Dermis blood vessel endothelial cell (primary cell): ENCODE results near the gene PSMA4. TPM values are rescaled to one million over a fixed set of nuclear protein-coding genes. Genes with fewer than 3 reads are reported as not detected.
"Not testable (repeated sequence)": the region's sequence is repeated elsewhere in the genome, so short reads cannot be mapped to it uniquely, and the experiment has no call there.

Experiments
- DNase-seq: peaks from one replicate; pipeline ENCODE4 v3.0.0; 2010
- total RNA-seq: library from RNA; depleted of rRNA; stranded (reverse); fragments of >200 nt; gene quantifications from 2 replicates; pipeline ENCODE4 v1.2.3, GENCODE V29; 2014

The PSMA4 gene
- 315 and 321 TPM in 2 replicates for total RNA-seq

DNA sequence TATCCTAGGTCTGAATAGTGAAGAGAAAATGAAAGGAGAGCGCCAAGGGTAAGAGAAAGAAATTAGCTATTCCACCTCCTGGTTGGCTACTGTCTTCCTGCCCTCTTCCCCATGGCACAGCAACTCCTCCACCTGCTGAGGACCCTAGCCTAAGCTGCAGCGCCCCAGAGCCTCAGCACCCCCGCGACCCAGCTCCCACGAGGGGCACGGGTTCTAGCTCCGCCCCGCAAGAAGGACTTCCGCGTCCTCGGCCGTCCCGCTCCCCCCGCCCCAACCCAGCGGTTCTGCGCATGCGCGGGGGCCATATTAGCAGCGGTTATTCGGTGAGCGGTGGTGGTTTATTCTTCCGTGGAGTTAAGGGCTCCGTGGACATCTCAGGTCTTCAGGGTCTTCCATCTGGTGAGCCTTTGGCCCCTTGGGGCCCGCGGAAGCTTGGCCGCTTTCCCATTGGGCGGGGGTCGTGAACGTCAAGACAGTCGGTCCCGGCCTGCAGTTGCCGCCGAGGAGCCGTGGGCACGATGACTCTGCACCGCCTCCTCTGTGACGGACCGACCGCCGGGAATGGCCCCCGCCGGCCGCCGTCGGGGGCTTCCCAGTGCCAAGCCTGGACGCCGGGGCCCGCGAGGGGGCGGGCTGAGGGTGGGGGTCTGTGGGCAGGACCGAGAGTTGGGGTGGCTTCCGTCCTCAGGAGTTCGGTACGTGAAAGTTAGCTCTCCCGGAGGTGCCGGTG, at the start of gene PSMA4:
Gene PSMA4, plus strand, starts transcription at position 304 of the 730 bp plus-strand sequence. CDS start 1,484 bp downstream, outside the sequence.
- peak; percentile 94 for DNase-seq

DNA sequence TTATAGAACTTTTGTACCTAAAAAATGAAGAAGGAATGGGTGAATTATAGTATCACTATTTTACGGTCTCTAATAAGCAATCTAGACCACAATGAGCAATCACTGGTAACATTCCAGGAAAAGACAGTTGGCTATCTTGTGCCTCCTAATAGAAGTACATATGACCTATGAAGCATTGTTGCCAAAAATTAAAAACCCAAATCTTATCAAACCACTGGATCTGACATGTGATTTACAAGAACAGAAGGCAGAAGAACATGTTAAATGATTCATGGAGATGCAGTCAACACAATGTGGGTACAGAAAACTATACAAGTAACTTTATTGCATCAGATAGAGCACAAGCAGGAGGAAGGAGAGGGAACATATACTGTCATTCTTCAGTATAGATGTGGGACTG, 47.4 kb upstream of the PSMA4 start:
- DNase-seq, result no peak

- no peak for DNase-seq
These were observed 38.4 kb upstream of the PSMA4 start for GRCh38 chr15:78501857-78502256.

DNA sequence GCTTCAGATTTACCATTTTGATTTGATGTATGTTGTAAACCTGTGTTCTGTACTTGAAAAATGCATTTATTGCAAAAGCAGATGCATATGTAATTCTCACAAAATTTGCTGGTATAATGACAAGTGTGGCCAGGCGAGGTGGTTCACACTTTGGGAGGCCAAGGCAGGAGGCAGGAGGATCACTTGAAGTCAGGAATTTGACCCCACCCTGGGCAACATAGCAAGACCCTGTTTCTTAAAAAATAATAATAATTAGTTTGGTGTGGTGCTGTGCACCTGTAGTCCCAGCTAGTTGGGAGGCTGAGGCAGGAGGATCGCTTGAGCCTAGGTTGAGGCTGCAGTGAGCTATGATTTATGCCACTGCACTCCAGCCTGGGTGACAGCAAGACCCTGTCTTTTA, 37.6 kb upstream of the PSMA4 start:
- no peak for DNase-seq

- DNase-seq, result peak; percentile 97
These were observed 33.0 kb upstream of the PSMA4 start, which contains the start of gene HYKK for GRCh38 chr15:78506971-78507830. Gene HYKK, plus strand, starts transcription at chr15:78507577. Its CDS starts 5,512 bp downstream, at chr15:78513089.

GRCh38 chr15:78507831-78508160, 32.4 kb upstream of the PSMA4 start:
- no peak for DNase-seq

- DNase-seq, result peak; percentile 15
These were observed 32.0 kb upstream of the PSMA4 start for GRCh38 chr15:78508272-78508671.

GRCh38 chr15:78509726-78510312, 30.4 kb upstream of the PSMA4 start:
- DNase-seq, result no peak

DNA sequence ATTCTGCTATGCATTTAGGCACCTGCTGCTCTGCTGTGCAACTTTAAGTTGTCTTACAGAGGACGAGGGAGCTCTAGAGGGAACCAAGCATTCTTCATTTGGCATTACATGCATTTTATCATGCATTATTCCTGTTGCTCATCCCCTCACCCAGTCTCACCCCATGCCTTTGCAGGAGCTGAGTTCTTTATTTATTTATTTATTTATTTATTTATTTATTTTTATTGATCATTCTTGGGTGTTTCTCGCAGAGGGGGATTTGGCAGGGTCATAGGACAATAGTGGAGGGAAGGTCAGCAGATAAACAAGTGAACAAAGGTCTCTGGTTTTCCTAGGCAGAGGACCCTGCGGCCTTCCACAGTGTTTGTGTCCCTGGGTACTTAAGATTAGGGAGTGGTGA, 20.2 kb upstream of the PSMA4 start:
- DNase-seq, result not testable (repeated sequence)

DNA sequence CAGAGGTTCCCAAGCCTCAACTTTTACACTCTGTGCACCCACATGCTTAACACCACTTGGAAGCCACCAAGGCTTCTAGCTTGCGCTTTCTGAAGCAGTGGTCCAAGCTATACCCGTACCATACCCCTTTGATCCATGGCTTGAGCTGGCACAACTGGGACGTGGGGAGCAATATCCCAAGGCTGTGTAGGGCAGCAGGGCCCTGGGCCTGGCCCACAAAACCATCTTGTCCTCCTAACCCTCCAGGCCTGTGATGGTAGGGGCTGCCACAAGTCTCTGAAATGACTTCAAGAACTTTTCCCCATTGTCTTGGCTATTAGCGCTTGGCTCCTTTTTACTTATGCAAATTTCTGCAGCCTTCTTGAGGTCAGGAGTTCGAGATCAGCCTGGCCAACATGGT, 16.0 kb upstream of the PSMA4 start:
- no peak for DNase-seq

DNA sequence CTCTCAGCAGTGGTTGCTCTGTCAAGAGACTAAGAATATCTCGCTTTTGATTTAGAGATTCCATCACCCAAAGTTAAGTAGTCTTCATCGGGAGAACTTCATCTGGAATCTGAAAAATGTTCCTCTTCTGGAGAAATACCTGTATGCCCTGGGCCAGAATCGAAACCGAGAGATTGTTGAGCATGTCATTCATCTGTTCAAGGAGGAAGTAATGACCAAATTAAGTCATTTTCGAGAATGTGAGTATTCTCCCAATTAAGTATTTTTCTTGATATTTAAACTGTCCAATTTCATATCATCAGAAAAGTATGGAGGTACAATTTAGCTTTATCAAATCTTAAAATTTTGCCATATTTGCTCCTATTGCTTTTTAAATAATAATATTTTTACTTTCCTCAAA, 12.9 kb upstream of the PSMA4 start:
- no peak for DNase-seq

GRCh38 chr15:78533331-78533730, 6.9 kb upstream of the PSMA4 start:
- DNase-seq, result no peak

DNA sequence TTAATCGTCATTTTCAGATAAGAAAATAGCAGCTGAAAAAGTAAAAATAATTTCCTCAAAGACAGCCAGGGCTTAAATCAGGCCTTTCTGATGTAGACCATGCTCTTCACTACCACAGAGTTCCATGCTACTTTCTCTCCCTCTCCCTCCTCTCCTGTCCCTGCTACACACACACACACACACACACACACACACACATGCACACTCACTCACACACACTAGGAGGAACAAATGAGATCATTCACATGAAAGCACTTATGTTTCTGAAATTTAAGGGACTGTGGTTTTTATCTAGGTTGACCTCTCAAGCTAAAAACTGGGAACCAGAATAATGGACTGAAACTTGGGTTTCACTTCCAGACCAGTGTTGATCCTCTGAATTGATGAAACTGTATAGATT, 4.1 kb upstream of the PSMA4 start:
- DNase-seq, result no peak

DNA sequence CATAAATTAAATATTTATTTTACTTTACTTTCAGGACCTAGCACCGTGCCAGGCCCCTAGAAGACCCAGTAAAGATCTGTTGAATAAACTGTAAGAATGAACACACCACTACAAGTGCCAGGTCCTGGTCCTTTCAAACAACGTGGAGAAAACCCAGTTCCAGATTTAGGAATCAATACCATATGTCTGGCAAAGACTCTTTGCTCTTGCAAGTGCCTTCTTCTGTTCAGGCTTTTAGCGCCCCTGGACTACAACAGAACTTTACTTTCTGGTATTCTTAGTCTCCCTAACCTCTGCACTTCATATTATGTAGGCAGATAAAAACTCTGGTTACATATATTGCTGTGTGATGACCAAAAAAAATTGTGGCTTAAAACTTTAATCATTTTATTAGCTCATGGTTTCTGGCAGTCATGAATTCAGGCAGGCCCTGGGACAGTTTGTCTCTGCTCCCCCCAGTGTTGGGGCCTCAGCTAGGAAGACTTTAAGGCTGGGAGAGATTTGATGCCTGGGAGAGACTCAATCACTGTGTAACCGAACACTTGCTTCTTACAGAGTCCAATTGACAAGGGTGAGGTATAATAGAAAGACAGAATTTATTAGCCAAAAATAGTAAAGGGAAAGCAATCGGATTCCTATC, 2.9 kb upstream of the PSMA4 start:
- no peak for DNase-seq

DNA sequence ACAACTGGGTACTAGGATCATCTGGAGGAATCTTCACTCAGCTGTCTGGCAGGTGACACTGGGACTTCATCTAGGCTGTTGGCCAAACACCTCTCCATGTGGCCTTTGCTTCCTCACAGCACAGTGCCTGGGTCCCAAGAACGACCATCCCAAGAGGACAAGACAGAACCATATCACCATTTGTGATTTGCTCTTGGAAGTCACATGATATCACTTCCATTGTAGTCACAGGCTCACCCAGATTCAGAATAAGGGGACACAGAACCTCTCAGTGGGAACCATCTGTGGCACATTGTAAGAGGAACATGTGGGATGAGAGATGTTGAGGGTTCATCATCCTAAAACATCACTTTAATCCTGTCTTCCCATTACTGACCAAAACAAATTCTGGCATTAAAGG, 1.9 kb upstream of the PSMA4 start:
- DNase-seq, result no peak

DNA sequence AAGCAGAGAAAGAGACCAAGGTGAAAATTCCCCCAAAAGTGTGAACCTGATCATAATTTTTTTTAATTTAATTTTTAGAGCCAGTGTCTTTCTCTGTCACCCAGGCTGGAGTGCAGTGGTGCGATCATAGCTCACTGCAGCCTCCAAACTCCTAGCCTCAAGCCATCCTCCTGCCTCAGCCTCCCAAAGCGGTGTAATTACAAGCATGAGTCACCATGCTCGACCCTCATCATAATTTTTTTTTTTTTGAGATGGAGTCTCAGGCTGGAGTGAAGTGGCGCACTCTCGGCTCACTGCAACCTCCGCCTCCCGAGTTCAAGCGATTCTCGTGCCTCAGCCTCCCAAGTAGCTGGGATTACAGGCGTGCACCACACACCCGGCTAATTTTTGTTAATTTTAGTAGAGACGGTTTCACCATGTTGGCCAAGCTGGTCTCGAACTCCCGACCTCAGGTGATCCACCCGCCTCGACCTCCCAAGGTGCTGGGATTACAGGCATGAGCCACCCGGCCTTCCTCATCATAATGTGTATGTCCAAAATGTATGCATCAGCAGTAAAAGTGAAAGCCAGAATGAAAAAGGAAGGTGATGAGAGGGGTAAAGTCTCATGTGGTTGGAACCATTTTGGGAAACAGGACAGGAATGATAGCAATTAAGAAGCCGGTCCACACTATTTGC, 642 bp upstream of the PSMA4 start:
- not testable (repeated sequence) for DNase-seq

DNA sequence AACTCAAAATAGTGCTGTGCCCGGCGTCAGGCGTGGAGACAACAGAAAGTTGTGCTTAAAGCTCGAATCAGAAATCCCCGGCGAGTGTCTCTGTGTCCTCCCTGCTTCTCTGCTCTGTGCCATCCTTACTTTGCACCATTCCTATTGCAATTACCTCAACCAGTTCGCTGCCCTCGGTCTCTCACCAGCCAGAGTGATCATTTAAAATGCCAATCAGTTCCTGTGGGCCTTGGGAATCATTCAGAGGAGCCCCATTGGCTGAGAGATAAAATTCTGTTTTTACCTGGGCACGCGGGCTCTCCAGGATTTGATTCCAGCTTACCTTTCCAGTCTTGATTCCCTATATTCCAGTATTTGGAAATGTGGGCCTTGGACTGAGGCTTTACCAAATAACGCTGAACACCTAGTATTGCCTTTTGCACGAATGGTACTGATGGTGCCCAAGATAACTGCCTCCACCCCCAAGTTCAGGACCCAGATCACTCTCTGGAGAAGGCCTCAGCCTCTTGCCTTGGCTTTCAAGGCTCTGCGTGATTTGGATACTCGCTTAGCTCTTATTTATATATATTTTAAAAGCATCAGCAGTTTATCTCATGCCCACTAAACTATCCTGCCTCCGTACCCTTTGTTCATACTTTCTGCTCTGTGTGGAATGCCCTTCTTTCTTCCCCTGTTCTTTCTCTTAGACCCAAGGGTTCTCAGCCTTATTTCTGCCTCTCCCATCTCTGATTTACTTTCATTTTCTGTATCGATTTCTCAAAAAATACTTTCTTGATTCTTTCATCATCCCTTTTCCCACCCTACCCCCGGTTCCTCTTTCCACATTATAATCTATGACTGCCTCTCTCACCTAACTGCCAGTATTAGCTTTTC, 863 bp downstream of the PSMA4 start:
- peak; percentile 13 for DNase-seq

- no peak for DNase-seq
These were observed 1.4 kb downstream of the PSMA4 start for GRCh38 chr15:78541744-78542034.

DNA sequence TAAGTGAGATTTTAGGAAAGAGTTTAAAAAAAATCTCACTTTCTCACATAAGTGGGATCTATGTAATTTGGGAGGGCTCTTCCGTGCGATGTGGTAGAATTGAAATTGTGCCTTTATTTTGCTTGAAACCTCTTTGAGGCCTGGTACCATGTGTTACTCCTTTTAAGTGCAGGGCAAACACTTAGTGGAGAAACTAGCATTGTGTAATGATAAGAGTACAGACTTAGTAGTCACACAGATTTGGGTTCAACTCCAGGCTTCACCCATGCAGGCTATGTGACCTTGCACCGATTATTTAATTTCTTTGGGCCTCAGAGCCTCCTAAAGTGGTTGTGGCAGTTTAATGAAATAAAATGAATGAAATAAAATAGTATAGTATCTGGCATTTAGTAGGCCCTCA, 2.4 kb downstream of the PSMA4 start:
- no peak for DNase-seq

GRCh38 chr15:78550194-78550593, 9.9 kb downstream of the PSMA4 start:
- DNase-seq, result no peak

- DNase-seq, result no peak
These were observed 10.6 kb downstream of the PSMA4 start for GRCh38 chr15:78550815-78551214.

- no peak for DNase-seq
These were observed 11.7 kb downstream of the PSMA4 start for GRCh38 chr15:78551902-78552301.
